GM12875 (cell line): Measurements from ENCODE around the gene RAB3C.
"Not testable (repeated sequence)": the region's sequence is repeated elsewhere in the genome, so short reads cannot be mapped to it uniquely, and the experiment has no call there.

ENCODE experiments used
- H3K4me3 ChIP-seq: one replicate; pipeline ENCODE4 v1.5.1; 2011; ENCODE audit warnings: low read depth, low read length, control low read depth
- CTCF ChIP-seq: IDR thresholded peaks from 2 replicates; pipeline ENCODE4 v1.5.1; 2011; ENCODE audit warnings: low read depth, mild to moderate bottlenecking, control low read depth, inconsistent platforms, low read length, moderate library complexity, borderline replicate concordance; ENCODE audit not compliant: insufficient read depth

The RAB3C gene

DNA sequence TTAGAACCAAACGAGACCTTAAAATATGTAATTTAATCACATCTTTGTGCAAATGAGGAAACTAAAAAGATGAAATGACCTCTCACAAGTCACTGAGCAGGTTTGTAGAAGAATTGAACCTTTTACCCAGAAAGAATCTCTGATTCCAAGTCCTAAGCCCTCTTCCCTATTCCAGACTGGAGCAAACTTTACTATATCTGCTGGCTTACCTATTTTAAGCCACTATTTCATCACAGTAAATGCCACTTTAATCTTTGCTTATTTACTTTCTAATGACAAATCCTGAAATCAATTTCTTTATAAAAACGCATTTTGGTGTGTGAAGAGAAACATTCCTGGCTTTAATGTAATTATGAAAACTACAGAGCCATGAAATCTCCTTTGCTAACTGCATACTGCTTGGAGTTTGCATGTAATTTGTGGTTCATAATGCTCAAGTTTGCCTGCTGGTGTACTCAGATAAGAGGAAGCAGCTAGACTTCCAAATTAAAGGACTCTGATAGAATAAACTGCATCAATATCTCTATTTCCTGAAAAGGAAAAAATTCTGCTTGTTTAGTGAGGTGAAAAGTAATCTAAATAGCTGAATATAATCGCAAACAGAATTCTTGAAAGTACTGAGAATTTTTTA, 121.2 kb downstream of the RAB3C start:
- H3K4me3 ChIP-seq, result no peak overlapping the region
- TF ChIP-seq CTCF, result no peak

- TF ChIP-seq CTCF, result no peak
These were observed 123.9 kb downstream of the RAB3C start for GRCh38 chr5:58706736-58707135.

DNA sequence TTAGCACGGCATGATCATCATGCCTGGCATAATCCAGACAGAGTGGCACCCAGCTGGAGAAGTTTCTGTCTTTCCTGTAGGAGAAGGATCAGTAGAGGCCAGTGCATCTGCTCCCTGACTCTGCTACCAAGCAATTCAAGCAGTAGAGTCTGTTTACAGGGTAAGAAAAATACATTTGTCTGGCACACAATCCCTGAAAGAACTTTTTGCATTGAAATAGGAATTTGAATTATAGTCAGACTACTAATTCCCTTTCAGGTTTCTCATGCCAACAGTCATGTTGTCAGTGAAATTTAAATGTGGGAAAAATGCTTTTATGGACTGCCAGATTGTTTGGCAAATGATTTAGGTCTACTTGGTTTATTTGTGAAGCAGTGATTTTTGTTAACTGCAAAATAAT, 125.6 kb downstream of the RAB3C start:
- no peak overlapping the region for H3K4me3 ChIP-seq

More at GRCh38 chr5:58706736-58707135, 123.9 kb downstream of the RAB3C start:
- H3K4me3 ChIP-seq, result no peak overlapping the region

DNA sequence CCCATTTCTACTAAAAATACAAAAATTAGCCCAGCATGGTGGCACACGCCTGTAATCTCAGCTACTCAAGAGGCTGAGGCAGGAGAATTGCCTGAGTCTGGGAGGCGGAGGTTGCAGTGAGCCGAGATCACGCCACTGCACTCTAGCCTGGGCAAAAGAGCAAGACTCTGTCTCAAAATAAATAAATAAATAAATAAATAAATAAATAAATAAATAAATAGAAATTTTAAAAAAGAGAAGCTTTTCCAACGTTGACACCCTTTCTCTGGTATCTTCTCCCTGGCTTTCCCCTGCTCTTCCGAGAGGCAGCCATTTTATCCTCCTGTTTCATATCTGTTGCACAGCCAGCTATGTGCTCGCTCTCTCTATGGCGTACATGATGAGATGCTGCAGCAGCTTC, 127.5 kb downstream of the RAB3C start:
- not testable (repeated sequence) for H3K4me3 ChIP-seq

More for the DNA sequence above, 125.6 kb downstream of the RAB3C start:
- TF ChIP-seq CTCF, result no peak

DNA sequence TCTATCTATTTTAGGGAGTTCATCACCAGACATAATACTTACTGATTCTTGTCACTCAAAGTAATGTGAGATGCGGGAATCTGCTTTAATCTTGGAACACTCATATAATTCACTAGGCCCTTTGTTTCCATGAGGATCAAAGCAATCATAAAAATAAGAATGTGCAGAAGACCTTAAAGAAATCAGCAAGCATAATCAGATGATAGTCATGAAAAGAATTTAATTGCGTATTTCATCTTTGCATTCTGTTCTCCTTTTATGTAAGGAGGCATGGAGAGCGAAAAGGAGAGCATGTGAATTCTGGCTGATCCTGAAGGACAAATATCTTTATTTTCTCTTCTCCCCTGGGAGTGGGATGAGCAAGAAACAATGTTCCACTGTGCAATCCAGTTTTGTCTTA, 128.0 kb downstream of the RAB3C start:
- no peak for TF ChIP-seq CTCF
- H3K4me3 ChIP-seq, result no peak overlapping the region

- H3K4me3 ChIP-seq, result no peak overlapping the region
- no peak for TF ChIP-seq CTCF
These were observed 129.1 kb downstream of the RAB3C start for GRCh38 chr5:58711965-58712364.

DNA sequence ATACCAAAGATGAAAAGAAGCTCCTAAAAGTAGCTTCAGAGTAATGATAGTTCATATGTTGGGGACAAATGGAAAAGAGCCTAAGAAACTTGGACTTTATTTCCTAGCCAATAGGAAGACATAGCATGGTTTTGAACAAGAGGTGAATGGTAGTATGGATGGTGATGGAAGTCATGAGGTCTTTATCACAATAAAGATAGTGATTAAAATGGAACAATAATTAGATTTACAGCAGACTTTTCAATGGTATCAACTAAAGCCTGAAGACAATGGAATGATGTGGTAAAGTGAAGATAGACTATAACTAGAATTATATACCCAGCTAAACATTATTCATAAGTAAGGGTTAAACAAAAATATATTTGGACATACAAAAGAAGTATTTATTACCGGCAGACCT, 131.2 kb downstream of the RAB3C start:
- no peak for TF ChIP-seq CTCF
- no peak overlapping the region for H3K4me3 ChIP-seq
